Keratinocyte (primary cell): ENCODE measurements around the gene KRT40. TPM values are rescaled to one million over a fixed set of nuclear protein-coding genes. Genes with fewer than 3 reads are reported as not detected.

Experiments used
- DNase-seq: peaks from one replicate; pipeline ENCODE4 v3.0.0-alpha.2; 2011; ENCODE audit warnings: low read depth, missing footprints, low spot score
- FAIRE-seq: peaks from 2 replicates; lab custom pipeline; 2011; peaks lifted over from hg19 to GRCh38; lab: Jason Lieb, UNC
- H2AFZ ChIP-seq: 2 replicates; pipeline ENCODE4 v1.6.0; 2012; ENCODE audit warnings: low read length, control low read depth, inconsistent platforms; ENCODE audit not compliant: control insufficient read depth
- H3K27ac ChIP-seq: 2 replicates; pipeline ENCODE4 v1.5.1; 2011; ENCODE audit warnings: low read length; ENCODE audit not compliant: control insufficient read depth, insufficient read depth
- H3K27me3 ChIP-seq: 3 replicates; pipeline ENCODE4 v1.6.0; 2011; ENCODE audit warnings: low read length; ENCODE audit not compliant: control insufficient read depth, insufficient read depth; ENCODE audit errors: extremely low read depth
- H3K36me3 ChIP-seq, 2 experiments: 2 replicates in 1 of 2; 3 replicates in 1 of 2; pipeline ENCODE4 v1.5.1; 2011; ENCODE audit warnings: low read length in 2 of 2, mild to moderate bottlenecking in 1 of 2; ENCODE audit not compliant: control insufficient read depth in 2 of 2, insufficient read depth in 2 of 2; ENCODE audit errors: extremely low read depth in 1 of 2
- H3K4me1 ChIP-seq: 3 replicates; pipeline ENCODE4 v1.5.1; 2011; ENCODE audit warnings: low read length; ENCODE audit not compliant: control insufficient read depth, insufficient read depth; ENCODE audit errors: extremely low read depth
- H3K4me2 ChIP-seq: 3 replicates; pipeline ENCODE4 v1.6.0; 2011; ENCODE audit warnings: low read depth, low read length; ENCODE audit not compliant: control insufficient read depth, insufficient read depth; ENCODE audit errors: extremely low read depth
- H3K4me3 ChIP-seq, 3 experiments: fragments of 200-600 bp in 1 of 3; sonication (generic) in 1 of 3; 2 replicates in 2 of 3; 3 replicates in 1 of 3; pipeline ENCODE4 v1.5.1; 2011 to 2016; ENCODE audit warnings: low read length in 3 of 3, mild to moderate bottlenecking in 3 of 3, control low read depth in 2 of 3, inconsistent platforms in 1 of 3, low read depth in 1 of 3, mixed read lengths in 1 of 3, mixed run types in 1 of 3, moderate library complexity in 1 of 3; ENCODE audit not compliant: control insufficient read depth in 2 of 3, insufficient read depth in 2 of 3; ENCODE audit errors: extremely low read depth in 1 of 3
- H3K79me2 ChIP-seq: 2 replicates; pipeline ENCODE4 v1.6.0; 2012; ENCODE audit warnings: low read length; ENCODE audit not compliant: control insufficient read depth, insufficient read depth
- H3K9ac ChIP-seq: 3 replicates; pipeline ENCODE4 v1.6.0; 2011; ENCODE audit warnings: low read length; ENCODE audit not compliant: control insufficient read depth, insufficient read depth; ENCODE audit errors: extremely low read depth
- H3K9me1 ChIP-seq: 3 replicates; pipeline ENCODE4 v1.6.0; 2011; ENCODE audit warnings: low read length; ENCODE audit not compliant: control insufficient read depth, insufficient read depth; ENCODE audit errors: extremely low read depth
- H3K9me3 ChIP-seq: 2 replicates; pipeline ENCODE4 v1.5.1; 2012; ENCODE audit warnings: low read depth, low read length; ENCODE audit not compliant: control insufficient read depth
- H4K20me1 ChIP-seq: 3 replicates; pipeline ENCODE4 v1.6.0; 2011; ENCODE audit warnings: low read length; ENCODE audit not compliant: control insufficient read depth, insufficient read depth; ENCODE audit errors: extremely low read depth
- EZH2 ChIP-seq: IDR thresholded peaks from one replicate; pipeline ENCODE4 v1.6.1; 2012; ENCODE audit warnings: inconsistent platforms, mild to moderate bottlenecking, low read length, moderate library complexity
- dilution Hi-C: fragments of 300-500 bp; cut with MboI; formaldehyde crosslinking; loops from one replicate; pipeline ENCODE4 v1.7.0; 2020; ENCODE audit warnings: low sequenced_read_pairs; ENCODE audit not compliant: extremely low pct_ligation_motif_present
- polyA plus RNA-seq, 5 experiments: library from polyadenylated mRNA; depleted of rRNA in 3 of 5; stranded (reverse) in 3 of 5; stranded (forward) in 1 of 5; unstranded in 1 of 5; fragments of >200 nt; gene quantifications; 1 replicate in 1 of 5; 2 replicates in 3 of 5; 3 replicates in 1 of 5; pipeline versions ENCODE4 v1.2.1 to v1.2.3, GENCODE V29; 2011 to 2012; ENCODE audit warnings: missing spikeins in 2 of 5, low read depth in 1 of 5, low replicate concordance in 1 of 5
- TF ChIP-seq, protein P1 (sequence below), 3 experiments: IDR thresholded peaks in 1 of 3; conservative IDR thresholded peaks in 1 of 3; optimal IDR thresholded peaks in 1 of 3; 2 replicates in 2 of 3; 3 replicates in 1 of 3; pipeline versions ENCODE3 to v1.5.1; 2011; ENCODE audit warnings: low read length in 3 of 3, mild to moderate bottlenecking in 3 of 3, moderate library complexity in 2 of 3, control low read depth in 1 of 3, inconsistent platforms in 1 of 3; ENCODE audit not compliant: insufficient read depth in 2 of 3; ENCODE audit errors: extremely low read depth in 1 of 3

Gene KRT40
- polyA plus RNA-seq, 1 donor (not counting 4 experiments of a cell fraction or from before 2014, with no cell fraction given): 0.03 TPM

GRCh38 chr17:40949418-40949817 is 34.7 kb downstream of the KRT40 start:
- no peak for DNase-seq
- Histone ChIP-seq H3K9me1 (no peaks in the 10 kb centered on the region), H3K9ac (no peak overlapping the region), H3K36me3 (no peaks in the 10 kb centered on the region), H4K20me1 (no peaks in the 10 kb centered on the region), H3K27ac (no peak overlapping the region), H3K27me3 (no peaks in the 10 kb centered on the region), H3K9me3 (no peaks in the 10 kb centered on the region), H3K4me1 (peaks cover 22% of the 10 kb centered on the region), H3K79me2 (no peaks in the 10 kb centered on the region), H3K4me3 (no peak overlapping the region), H2AFZ (no peak overlapping the region), H3K4me2 (no peak overlapping the region)
- dilution Hi-C loops: no loop called here
- TF ChIP-seq, protein P1, sequence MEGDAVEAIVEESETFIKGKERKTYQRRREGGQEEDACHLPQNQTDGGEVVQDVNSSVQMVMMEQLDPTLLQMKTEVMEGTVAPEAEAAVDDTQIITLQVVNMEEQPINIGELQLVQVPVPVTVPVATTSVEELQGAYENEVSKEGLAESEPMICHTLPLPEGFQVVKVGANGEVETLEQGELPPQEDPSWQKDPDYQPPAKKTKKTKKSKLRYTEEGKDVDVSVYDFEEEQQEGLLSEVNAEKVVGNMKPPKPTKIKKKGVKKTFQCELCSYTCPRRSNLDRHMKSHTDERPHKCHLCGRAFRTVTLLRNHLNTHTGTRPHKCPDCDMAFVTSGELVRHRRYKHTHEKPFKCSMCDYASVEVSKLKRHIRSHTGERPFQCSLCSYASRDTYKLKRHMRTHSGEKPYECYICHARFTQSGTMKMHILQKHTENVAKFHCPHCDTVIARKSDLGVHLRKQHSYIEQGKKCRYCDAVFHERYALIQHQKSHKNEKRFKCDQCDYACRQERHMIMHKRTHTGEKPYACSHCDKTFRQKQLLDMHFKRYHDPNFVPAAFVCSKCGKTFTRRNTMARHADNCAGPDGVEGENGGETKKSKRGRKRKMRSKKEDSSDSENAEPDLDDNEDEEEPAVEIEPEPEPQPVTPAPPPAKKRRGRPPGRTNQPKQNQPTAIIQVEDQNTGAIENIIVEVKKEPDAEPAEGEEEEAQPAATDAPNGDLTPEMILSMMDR (optimal IDR thresholded peaks at IDR 0.05 in 1 of 3, IDR thresholded peaks at IDR 0.05 in 1 of 3, conservative IDR thresholded peaks at IDR 0.05 in 1 of 3; ENCODE audit: extremely low read depth in 1 of 3, insufficient read depth in 2 of 3, low read length in 3 of 3): no peak
- TF ChIP-seq EZH2: no peak
- FAIRE-seq: no peak

DNA sequence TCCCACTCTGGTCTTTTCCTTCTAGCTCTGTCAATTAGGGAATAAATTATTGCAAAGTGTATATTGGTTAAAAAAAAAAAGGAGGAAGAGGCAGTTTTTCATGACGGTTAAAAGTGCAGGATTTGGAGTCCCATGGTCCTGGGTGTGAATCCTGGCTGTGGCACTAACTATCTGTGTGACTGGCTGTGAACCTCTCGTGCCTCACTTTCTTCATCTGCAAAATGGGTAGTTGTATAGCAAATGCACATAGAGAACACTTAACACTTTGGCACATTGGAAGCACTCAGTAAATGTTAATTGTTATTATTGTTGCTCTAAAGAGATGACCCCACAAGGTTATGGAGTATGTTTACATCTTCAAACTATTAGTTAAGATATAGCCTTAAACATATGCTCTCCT is 36.2 kb downstream of the KRT40 start:
- H3K27ac ChIP-seq: no peak overlapping the region
- H3K4me2 ChIP-seq: no peak overlapping the region
- no peak for TF ChIP-seq EZH2
- TF ChIP-seq, protein P1 (optimal IDR thresholded peaks at IDR 0.05 in 1 of 3, IDR thresholded peaks at IDR 0.05 in 1 of 3, conservative IDR thresholded peaks at IDR 0.05 in 1 of 3; ENCODE audit: extremely low read depth in 1 of 3, insufficient read depth in 2 of 3, low read length in 3 of 3): no peak
- H3K4me1 ChIP-seq: peaks cover 7% of the 10 kb centered on the region
- no peak for FAIRE-seq
- no peak for DNase-seq
- no peaks in the 10 kb centered on the region for H3K9me3 ChIP-seq
- dilution Hi-C loops: no loop called here
- H3K27me3 ChIP-seq: no peaks in the 10 kb centered on the region
- no peak overlapping the region for H3K4me3 ChIP-seq
- no peaks in the 10 kb centered on the region for H3K79me2 ChIP-seq
- no peak overlapping the region for H2AFZ ChIP-seq
- no peaks in the 10 kb centered on the region for H4K20me1 ChIP-seq
- H3K36me3 ChIP-seq: no peaks in the 10 kb centered on the region
- no peak overlapping the region for H3K9ac ChIP-seq
- no peaks in the 10 kb centered on the region for H3K9me1 ChIP-seq
